ENCODE data around the gene TNRC6B.
"Not testable (repeated sequence)": the region's sequence is repeated elsewhere in the genome, so short reads cannot be mapped to it uniquely, and the experiment has no call there.

The TNRC6B gene

DNA sequence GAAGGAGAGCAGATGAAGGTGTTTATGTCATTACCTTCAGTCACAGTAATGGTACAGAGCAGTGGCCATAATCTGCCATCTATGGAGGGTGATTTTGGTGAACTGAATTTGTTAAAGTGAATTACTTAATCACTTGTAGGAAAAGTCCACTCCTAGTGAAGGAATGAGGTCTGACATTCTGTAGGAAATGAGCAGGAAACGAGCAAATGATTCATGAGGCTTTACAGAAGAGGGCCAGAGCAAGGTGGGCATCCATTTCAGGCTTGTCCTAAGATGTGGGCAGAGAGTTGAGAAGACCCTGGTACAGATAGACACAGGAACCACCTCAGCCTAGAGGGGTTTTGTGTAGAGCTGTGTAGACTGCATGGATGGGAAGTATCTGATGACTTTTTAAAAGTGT lies 186.7 kb downstream of the TNRC6B start:
- no peak for DNase-seq (ENCODE audit: low read depth)

DNA sequence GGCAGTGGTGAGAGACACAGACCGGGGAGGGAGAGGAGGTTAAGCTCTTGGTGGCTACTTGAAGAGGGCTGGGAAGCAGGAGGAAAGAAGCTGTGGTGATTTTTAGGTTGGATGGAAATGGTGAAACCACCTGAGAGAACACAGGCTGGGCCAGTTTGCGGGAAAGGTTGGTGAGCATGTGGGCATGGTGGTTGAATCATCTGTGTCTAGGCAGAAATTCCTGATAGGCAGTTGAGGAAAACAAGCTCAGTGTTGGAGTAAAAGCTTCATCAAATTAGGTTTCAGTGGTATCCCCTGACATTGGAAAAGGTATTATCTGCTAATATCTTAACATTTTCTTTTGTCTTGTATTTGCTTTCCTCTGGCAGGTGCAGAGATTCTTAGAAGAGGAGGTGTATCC lies 188.3 kb downstream of the TNRC6B start:
- DNase-seq (ENCODE audit: low read depth), result no peak

DNA sequence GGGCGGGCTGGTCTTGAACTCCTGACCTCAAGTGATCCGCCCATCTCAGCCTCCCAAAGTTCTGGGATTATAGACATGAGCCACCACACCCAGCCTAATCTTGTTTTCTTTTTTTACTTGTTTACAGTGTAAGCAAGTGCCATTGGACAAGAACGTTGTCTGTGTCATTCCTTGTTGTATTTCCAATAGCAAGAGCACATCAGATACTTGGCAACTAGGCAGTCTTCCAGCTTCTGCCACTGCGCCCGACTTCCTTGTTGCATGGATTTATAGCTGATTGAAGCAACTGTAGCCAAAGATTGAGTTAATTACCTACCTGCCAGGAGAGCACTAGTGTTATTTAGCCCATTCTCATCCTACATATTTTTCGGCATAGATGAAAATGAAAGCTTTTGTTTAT lies 189.6 kb downstream of the TNRC6B start:
- DNase-seq (ENCODE audit: low read depth), result no peak

DNA sequence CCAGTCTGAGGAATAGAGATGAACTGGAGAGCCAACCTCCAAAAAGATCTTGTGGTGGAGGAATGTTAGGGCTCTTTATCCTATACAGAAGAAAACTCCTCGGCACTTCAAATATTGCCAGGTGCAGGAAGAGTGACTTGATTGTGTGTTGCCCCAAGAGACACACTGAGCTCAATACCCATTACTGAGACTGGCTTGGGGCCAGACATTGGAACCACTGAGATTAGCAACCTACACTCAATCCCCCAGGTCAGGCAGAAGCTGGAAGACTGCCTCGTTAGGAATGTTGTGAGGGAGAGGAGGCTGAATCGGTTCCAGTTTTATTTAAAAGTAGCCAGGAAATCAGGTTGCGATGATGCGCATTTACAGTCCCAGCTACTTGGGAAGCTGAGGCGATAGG lies 190.3 kb downstream of the TNRC6B start:
- no peak for DNase-seq (ENCODE audit: low read depth)

DNA sequence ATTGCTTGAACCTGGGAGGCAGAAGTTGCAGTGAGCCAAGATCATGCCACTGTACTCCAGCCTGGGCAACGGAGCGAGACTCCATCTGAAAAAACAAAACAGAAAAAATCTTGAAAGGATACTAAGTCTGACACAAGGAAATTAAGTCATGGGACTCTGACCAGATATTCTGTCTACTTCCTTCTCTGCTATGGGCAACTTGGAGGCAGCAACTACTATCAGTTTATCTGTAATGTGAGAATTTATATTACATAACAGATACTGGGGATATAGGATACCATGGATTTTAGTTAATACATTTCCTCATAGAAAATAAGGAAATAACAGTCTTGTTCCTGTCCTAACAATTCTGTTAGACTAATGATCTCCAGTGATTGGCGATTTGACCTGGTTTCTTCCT lies 191.1 kb downstream of the TNRC6B start:
- no peak for DNase-seq (ENCODE audit: low read depth)

DNA sequence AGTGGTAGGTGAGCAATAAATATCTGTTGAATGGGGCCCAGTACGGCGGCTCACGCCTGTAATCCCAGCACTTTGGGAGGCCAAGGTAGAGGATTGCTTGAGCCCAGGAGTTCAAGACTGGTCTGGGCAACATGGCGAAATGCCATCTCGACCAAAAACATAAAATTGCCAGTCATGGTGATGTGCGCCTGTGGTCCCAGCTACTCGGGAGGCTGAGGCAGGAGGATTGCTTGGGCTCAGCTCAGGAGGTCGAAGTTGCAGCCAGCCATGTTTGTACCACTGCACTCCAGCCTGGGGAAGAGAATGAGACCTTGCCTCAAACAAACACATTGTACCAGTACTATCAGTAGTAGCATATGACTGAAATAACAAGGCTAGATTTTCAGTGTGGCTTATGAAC lies 196.8 kb downstream of the TNRC6B start:
- no peak for DNase-seq (ENCODE audit: low read depth)

DNA sequence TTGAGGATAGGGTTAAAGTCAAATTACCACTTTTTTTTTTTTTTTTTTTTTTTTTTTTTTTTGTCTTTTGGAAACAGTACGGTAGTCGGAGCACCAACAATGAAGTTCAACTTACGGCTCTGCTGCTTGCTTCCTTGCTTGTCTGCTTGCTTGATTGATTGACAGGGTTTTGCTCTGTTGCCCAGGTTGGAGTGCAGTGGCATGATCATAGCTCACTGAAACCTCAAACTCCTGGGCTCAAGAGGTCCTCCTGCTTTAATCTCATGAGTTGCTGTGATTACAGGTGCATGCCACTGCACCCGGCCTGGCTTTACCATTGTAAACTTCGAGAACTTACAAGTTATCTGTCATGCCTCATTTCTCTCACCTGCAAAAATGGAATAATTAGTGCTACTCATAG lies 198.4 kb downstream of the TNRC6B start:
- DNase-seq (ENCODE audit: low read depth), result no peak

DNA sequence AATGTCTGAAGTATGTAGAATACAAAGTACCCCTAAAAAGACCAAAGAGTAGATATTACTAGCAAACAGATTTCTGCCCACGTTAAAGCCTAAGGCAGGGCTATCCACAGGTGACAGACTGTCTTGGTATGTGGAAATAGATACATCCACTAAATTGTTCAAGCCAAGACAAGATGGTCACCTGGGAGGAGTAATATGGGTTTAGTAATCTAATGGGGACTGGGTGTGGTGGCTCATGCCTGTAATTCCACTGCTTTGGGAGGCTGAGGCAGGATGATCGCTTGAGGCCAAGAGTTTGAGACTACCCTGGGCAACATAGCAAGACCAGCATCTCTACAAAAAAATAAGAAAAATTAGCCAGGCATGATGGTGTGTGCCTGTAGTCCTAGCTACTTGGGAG lies 200.2 kb downstream of the TNRC6B start:
- no peak for DNase-seq (ENCODE audit: low read depth)

DNA sequence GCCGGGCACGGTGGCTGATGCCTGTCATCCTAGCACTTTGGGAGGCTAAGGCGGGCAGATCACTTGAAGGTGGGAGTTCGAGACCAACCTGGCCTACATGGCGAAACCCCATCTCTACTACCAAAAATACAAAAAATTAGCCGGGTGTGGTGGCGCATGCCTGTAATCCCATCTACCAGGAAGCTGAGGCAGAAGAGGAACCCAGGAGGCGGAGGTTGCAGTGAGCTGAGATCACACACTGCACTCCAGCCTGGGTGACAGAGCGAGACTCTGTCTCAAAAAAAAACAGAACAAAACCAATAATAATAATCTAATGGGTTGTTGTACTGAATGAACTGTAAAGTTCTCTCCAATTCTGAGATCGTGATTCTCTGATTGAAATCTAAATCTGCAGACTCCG lies 200.7 kb downstream of the TNRC6B start:
- not testable (repeated sequence) for DNase-seq (ENCODE audit: low read depth)

DNA sequence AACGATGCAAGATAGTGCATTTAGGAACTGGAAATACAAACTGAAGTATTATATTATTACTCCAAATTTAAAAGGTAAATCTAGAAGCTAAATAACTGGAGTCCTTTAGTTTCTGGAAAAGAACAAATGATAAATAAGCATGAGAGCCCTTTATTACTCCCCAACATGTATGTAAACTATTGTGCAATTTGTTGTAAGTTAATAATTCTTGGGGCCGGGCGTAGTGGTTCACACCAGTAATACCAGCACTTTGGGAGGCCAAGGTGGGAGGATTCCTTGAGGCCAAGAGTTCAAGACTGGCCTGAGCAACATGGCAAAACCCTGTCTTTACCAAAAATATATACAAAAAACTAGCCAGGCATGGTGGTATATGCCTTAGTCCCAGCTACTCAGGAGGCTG lies 203.7 kb downstream of the TNRC6B start:
- DNase-seq (ENCODE audit: low read depth), result no peak

DNA sequence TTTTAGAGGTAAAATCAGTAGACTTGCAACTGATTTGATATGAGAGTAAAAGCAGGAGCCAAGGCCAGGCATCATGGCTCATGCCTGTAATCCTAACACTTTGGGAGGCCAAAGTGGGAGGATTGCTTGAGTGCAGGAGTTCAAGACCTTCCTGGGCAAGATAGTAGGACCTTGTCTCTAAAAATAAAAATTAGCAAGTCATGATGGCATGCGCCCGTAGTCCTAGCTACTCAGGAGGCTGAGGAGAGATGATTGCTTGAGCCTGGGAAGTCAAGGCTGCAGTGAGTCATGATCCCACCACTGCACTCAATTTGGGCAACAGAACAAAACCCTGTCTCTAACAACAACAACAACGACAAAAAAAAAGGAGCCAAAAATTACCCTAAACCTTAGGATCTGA lies 206.2 kb downstream of the TNRC6B start:
- no peak for DNase-seq (ENCODE audit: low read depth)

DNA sequence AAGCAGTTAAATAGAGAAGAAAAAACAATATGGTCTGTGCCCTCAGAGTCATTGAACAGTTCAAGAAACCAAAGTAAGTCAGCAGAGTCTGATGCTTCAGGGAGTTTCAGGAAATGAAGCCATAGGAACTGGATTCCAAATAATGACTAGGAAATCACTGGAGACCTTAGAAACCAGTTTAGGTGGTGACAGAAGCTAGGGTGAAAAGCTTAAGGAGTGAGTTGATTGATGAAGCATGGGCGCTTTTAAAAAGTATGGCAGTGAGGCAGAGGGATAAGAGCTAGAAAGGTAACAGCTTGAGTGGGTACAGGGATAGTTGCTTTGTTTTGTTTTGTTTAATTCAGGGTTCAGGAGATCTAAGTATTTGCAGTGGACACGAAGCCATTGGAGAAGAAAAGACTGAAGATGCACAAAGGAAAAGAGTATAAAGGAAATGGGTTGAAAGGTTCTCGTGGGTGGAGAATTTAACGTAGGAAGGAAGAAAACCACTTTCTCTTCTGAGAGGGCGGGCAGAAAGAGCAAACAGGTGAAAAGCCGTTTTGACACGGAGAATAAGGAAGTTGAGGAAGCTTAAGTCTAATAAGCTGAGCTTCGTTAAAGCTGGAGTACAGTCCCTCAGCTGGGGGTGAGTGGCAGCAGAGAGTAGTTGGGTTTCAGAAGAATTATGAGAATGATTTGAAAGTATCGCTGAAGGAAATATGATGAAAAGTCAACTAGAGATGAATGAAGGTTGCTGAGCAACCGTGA lies 207.5 kb downstream of the TNRC6B start:
- no peak for DNase-seq (ENCODE audit: low read depth)
